ENCODE results near the gene MS4A3. TPM values are rescaled to one million over a fixed set of nuclear protein-coding genes. Genes with fewer than 3 reads are reported as not detected.
"Not testable (repeated sequence)": the region's sequence is repeated elsewhere in the genome, so short reads cannot be mapped to it uniquely, and the experiment has no call there.

The MS4A3 gene, protein sequence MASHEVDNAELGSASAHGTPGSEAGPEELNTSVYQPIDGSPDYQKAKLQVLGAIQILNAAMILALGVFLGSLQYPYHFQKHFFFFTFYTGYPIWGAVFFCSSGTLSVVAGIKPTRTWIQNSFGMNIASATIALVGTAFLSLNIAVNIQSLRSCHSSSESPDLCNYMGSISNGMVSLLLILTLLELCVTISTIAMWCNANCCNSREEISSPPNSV
- total RNA-seq: not detected
- long read RNA-seq, partial matches to known transcripts: 0 of 1 reads
- long read RNA-seq, other reads (novel, unspliced or antisense): 0 of 1 reads

DNA sequence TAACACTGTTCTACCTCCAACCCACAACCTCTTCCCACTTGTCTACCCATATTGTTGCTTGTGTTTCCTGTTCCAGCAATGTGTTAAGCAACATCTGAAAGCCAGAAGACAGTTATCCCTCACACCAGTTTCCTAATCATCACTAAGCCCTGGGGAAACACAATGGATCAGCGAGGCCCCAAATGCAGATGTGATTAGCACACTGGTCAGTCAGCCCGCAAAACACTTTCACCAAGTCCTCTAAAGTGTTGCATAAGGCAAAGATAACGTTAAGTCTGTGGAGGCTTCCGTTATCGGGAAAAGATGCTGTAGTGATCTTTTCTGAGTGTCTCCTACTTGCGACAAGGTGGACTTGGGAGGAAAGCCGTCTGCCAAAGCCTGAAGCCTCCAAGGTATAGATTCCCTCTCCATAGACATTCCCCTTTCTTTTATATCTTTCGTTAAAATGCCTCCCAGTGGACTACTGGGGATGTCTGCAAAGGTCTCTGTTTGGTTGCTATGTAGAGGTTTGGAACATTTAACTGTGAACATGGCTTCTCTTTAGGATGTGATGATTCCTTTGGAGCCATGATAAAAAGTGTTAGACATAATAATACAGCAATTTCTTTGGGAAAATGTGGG lies at the start of gene MS4A3:
TSS of gene MS4A3 (plus strand) at position 317 of the 621 bp plus-strand sequence. CDS start 4,496 bp downstream, outside the sequence.
- Histone ChIP-seq H3K4me1 (no peaks in the 10 kb centered on the region), H3K27ac (no peak within 1 kb of the TSS), H3K36me3 (no peaks in the 10 kb centered on the region), H3K4me3 (no peak within 1 kb of the TSS), H3K9me3 (no peaks in the 10 kb centered on the region), H3K27me3 (ENCODE audit: low read depth) (no peaks in the 10 kb centered on the region)
- TF ChIP-seq, protein P1, sequence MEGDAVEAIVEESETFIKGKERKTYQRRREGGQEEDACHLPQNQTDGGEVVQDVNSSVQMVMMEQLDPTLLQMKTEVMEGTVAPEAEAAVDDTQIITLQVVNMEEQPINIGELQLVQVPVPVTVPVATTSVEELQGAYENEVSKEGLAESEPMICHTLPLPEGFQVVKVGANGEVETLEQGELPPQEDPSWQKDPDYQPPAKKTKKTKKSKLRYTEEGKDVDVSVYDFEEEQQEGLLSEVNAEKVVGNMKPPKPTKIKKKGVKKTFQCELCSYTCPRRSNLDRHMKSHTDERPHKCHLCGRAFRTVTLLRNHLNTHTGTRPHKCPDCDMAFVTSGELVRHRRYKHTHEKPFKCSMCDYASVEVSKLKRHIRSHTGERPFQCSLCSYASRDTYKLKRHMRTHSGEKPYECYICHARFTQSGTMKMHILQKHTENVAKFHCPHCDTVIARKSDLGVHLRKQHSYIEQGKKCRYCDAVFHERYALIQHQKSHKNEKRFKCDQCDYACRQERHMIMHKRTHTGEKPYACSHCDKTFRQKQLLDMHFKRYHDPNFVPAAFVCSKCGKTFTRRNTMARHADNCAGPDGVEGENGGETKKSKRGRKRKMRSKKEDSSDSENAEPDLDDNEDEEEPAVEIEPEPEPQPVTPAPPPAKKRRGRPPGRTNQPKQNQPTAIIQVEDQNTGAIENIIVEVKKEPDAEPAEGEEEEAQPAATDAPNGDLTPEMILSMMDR (IDR thresholded peaks at IDR 0.05): no peak
- intact Hi-C loops (cut with DNase I): no loop called here
- no peak for ATAC-seq
- no peak for DNase-seq

- H3K27me3 ChIP-seq (ENCODE audit: low read depth): no peaks in the 10 kb centered on the region
- intact Hi-C loops (cut with DNase I): no loop called here
- DNase-seq (no peak), ATAC-seq (no peak)
- H3K36me3 ChIP-seq: no peaks in the 10 kb centered on the region
- H3K27ac ChIP-seq: no peak within 1 kb of the TSS
- no peaks in the 10 kb centered on the region for H3K9me3 ChIP-seq
- no peaks in the 10 kb centered on the region for H3K4me1 ChIP-seq
- TF ChIP-seq, protein P1 (IDR thresholded peaks at IDR 0.05): no peak
- no peak within 1 kb of the TSS for H3K4me3 ChIP-seq
Measured at GRCh38 chr11:60016881-60017280, 39.6 kb upstream of the MS4A3 start, which contains the start of gene OOSP4B. TSS of gene OOSP4B (plus strand) at chr11:60017181.

- H3K4me3 ChIP-seq: no peak overlapping the region
Measured at GRCh38 chr11:60018058-60018457, 38.4 kb upstream of the MS4A3 start.

DNA sequence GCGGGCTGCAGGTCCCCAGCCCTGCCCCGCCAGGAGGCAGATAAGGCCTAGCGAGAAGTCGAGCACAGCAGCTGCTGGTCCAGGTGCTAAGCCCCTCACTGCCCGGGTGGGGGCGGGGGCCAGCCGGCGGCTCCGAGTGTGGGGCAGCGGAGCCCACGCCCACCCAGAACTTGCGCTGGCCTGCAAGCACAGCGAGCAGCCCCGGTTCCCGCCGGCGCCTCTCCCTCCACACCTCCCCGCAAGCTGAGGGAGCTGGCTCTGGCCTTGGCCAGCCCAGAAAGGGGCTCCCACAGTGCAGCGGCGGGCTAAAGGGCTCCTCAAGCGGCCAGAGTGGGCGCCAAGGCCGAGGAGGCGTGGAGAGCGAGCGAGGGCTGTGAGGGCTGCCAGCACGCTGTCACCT lies 36.1 kb upstream of the MS4A3 start:
- H3K36me3 ChIP-seq; H3K9me3 ChIP-seq; H3K4me3 ChIP-seq; intact Hi-C loops (cut with DNase I); H3K27ac ChIP-seq; ATAC-seq; H3K27me3 ChIP-seq (ENCODE audit: low read depth); H3K4me1 ChIP-seq; DNase-seq: not testable (repeated sequence)

More at GRCh38 chr11:60018058-60018457, 38.4 kb upstream of the MS4A3 start:
- DNase-seq (no peak), ATAC-seq (no peak)
- TF ChIP-seq, protein P1 (IDR thresholded peaks at IDR 0.05): no peak
- no peaks in the 10 kb centered on the region for H3K27me3 ChIP-seq (ENCODE audit: low read depth)
- H3K27ac ChIP-seq: no peak overlapping the region
- H3K4me1 ChIP-seq: no peaks in the 10 kb centered on the region
- H3K36me3 ChIP-seq: no peaks in the 10 kb centered on the region
- intact Hi-C loops (cut with DNase I): no loop called here
- H3K9me3 ChIP-seq: no peaks in the 10 kb centered on the region

- ATAC-seq (no peak), DNase-seq (no peak)
- TF ChIP-seq, protein P1 (IDR thresholded peaks at IDR 0.05): no peak
- no peak overlapping the region for H3K27ac ChIP-seq
- no peaks in the 10 kb centered on the region for H3K27me3 ChIP-seq (ENCODE audit: low read depth)
- H3K36me3 ChIP-seq: no peaks in the 10 kb centered on the region
- H3K4me3 ChIP-seq: no peak overlapping the region
- intact Hi-C loops (cut with DNase I): no loop called here
- H3K9me3 ChIP-seq: no peaks in the 10 kb centered on the region
- no peaks in the 10 kb centered on the region for H3K4me1 ChIP-seq
Measured at GRCh38 chr11:60029015-60029632, 27.3 kb upstream of the MS4A3 start.

GRCh38 chr11:60040109-60040508 lies 16.4 kb upstream of the MS4A3 start, which contains the start of gene OOSP2:
TSS of gene OOSP2 (plus strand) at chr11:60040409. CDS start at chr11:60040460, 51 bp downstream.
- intact Hi-C loops (cut with DNase I): no loop called here
- Histone ChIP-seq H3K27me3 (ENCODE audit: low read depth) (no peaks in the 10 kb centered on the region), H3K4me1 (no peaks in the 10 kb centered on the region), H3K4me3 (no peak within 1 kb of the TSS), H3K27ac (no peak within 1 kb of the TSS), H3K36me3 (no peaks in the 10 kb centered on the region), H3K9me3 (no peaks in the 10 kb centered on the region)
- no peak for ATAC-seq
- TF ChIP-seq, protein P1 (IDR thresholded peaks at IDR 0.05): no peak
- no peak for DNase-seq

- intact Hi-C loops (cut with DNase I): not testable (repeated sequence)
Measured at GRCh38 chr11:60050422-60050821, 6.0 kb upstream of the MS4A3 start.

GRCh38 chr11:60050839-60051238 lies 5.6 kb upstream of the MS4A3 start:
- DNase-seq; H3K27me3 ChIP-seq (ENCODE audit: low read depth); H3K36me3 ChIP-seq; intact Hi-C loops (cut with DNase I); H3K4me1 ChIP-seq; H3K9me3 ChIP-seq; H3K4me3 ChIP-seq; ATAC-seq; H3K27ac ChIP-seq: not testable (repeated sequence)

More at GRCh38 chr11:60050422-60050821, 6.0 kb upstream of the MS4A3 start:
- H3K4me1 ChIP-seq; H3K27ac ChIP-seq; ATAC-seq; H3K9me3 ChIP-seq; H3K4me3 ChIP-seq; H3K27me3 ChIP-seq (ENCODE audit: low read depth); DNase-seq; H3K36me3 ChIP-seq: not testable (repeated sequence)

All from lower lobe of right lung (tissue), 2 donors.